Gastroesophageal sphincter (tissue), 3 donors: Measurements from ENCODE around the gene RPS3.

ENCODE experiments used
- CTCF ChIP-seq, 4 experiments: fragments of 200-600 bp in 2 of 4; fragments of 450-650 bp in 2 of 4; sonication (generic) in 1 of 4; IDR thresholded peaks; one replicate each; pipeline ENCODE4 v1.5.1; 2017 to 2019; ENCODE audit warnings: antibody characterized with exemption in 4 of 4, mild to moderate bottlenecking in 2 of 4, moderate library complexity in 2 of 4
- EP300 ChIP-seq: sonication (generic); formaldehyde crosslinking; IDR thresholded peaks from one replicate; pipeline ENCODE4 v1.6.1; 2017; ENCODE audit warnings: antibody characterized with exemption, mild to moderate bottlenecking
- POLR2A ChIP-seq, 2 donors: fragments of 450-650 bp; IDR thresholded peaks; one replicate each; pipeline ENCODE4 v1.6.1; 2017; ENCODE audit warnings: antibody characterized with exemption in 2 of 2, mild to moderate bottlenecking in 2 of 2, moderate library complexity in 1 of 2
- POLR2AphosphoS5 ChIP-seq: sonication (generic); formaldehyde crosslinking; IDR thresholded peaks from one replicate; pipeline ENCODE4 v1.6.1; 2017; ENCODE audit warnings: antibody characterized with exemption

DNA sequence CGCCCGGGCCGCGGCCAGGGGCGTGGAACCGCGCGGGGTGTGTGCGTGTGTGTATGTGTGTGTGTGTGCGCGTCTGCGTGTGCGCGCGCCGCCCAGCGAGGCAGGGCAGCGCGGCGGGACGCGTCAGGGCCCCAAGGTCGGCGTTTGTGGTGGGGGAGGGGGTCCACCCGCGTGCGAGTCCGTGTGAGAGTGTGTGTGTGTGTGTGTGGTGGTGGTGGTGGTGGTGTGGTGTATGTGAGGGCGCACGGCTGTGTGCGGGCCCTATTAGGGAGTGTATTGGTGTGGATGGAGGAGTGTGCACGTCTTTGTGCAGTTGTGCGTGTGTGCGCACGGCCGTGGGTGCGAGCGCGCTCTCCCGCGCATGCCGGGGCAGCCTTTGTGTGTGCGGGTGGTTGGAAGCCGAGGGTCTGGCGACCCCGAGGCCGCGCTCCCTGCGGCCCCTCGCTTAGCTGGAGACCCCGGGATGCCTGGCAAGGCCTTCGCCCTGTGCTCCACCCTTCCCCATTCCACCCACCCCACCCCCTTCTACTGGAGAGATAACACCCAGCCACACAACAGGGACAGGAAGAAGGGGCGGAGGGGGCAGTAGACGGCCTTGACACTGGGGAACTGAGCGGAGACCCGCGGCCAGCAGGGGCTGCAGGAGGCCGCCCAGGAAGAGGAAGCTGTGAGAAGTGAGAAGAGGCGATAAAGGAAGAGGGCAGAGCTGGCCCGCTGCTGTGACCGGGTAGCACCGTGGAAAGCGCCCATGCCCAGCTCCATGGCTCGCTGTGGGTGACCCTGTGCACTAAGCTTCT lies 47.3 kb upstream of the RPS3 start:
- TF ChIP-seq POLR2A (IDR thresholded peaks at IDR 0.05) (peak; percentile 12 to 40), CTCF (IDR thresholded peaks at IDR 0.05) (no peak), POLR2AphosphoS5 (peak; percentile 35), EP300 (no peak)
